HG02759 (cell line): ENCODE measurements around the gene FCN1.

Experiments
- ATAC-seq: cut with Tn5 transposase; IDR thresholded peaks from one replicate; pipeline ENCODE4 v1.9.1; 2021; ENCODE audit warnings: mild to moderate bottlenecking, moderate library complexity; ENCODE audit not compliant: unreplicated experiment

The FCN1 gene

DNA sequence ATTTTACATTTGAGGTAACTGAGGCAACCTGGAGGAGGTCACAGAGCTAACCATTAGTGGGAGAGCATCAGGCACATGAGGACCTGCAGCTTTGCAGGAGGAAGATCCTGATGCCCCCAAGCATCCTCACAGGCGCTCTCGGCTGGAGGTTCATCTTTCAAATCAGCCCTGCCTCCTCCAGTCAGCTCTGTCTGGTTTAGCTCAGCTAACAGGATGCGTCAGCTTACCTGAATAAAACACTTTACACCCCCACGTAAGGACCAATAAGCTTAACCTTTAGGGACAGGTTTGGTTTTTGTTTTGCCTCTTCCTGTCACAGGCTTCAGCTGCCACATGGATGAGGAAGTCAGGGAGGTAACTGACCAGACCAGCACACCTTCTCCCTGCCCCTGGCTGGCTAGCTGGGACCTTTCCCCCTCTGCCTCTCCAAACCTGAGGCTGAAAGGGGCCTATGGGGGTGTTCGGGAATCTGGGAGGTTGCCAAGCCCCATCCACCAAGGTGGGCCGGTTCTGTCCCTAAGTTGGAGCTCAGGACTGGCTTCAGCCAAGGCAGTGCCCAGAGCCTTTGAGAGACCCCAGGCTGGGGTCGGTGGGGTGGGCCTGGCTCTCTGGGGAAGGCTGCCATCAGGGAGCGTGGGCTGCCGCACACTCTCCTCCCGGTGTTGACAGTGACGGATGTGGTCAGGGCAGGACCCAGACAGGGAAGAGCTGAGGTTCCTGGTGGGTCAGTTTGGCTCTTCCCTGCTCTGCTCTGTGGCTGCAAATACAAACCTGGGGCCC lies 20.0 kb upstream of the FCN1 start:
- ATAC-seq, result no peak

DNA sequence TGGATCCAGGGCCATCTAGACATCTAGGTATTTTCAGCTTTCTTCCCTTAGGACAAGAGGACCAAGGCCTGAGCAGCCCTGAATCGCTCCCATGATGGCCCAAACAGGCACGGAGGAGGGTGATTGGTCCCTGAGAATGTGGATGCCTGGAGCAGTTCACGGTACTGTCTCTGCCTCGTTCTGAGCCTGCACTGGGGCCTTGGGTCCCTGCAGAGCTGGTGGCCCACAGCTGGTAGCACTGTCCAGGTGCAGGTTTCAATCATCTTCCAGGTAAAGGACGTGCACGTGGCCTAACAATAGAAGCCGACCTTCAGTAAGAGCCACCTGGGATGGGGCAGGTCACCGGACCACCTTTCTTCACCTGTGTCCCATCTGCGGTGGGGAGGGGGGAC lies 19.4 kb upstream of the FCN1 start:
- peak; percentile 30 for ATAC-seq

DNA sequence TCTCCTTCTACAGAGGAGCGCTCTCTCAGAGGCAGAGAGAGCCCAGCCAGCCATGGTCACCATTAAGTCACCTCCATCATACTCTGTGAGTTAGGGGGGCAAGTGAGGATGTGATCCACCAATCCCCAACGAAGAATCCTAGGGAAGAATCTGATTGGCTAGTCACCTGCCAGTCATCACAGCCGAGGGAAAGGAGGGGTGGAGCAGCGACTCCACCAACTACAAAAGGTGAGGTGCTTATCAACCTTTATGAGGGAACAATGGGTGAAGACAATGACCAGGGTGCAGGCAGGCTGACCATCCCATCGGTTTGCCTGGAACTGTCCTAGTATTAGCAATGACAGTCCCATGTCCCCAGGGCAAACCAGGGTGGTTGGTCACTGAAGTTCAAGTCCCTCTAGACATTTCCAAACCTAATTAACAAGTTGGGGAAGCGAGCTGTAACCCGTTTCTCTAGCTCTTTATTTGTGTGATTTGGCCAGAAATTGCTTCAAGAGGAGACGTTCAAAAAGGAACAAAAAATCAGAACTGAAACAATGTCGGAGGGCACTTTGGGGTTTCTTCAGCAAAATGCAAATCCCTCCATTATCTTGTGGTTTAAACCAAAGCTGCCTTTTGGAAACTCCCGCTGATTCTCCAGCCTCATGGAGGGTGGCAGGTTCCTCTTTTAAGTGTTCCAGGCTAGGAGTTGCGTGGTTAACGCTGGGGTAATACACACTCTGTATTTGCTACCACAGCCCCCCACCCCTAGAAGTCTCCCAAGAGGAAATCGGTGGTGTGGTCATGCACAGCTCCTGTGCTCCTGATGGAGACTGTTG lies 18.8 kb upstream of the FCN1 start:
- peak; percentile 57 for ATAC-seq

DNA sequence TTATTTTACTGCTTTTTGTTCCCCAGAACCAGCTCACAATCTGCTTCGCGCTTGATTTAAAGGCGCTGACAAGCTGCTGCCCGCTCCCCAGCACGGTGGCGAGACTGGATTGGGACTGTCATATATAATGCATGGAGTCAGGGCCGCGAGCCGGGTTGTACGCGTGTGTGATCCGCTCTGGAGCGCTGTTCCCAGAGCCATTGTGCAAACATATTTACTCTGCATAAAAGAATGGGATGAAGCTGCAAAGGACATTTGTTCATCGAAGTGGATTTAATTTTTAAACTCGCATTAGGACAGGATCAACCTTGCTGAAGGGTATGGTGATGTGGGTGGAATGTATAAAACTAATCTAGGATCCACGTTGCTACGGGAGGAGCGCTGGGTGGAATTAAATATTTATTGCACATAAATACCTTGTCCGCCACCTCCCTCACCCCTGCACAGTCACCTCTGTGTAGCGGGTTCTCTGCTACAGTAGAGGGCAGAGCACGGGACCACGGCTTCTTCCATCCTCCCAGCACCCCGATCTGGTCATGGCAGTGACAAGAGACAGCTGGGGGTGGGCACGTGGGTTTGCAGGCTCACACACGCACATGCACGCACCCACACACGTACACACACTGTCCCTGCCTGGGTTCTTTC lies 18.1 kb upstream of the FCN1 start:
- no peak for ATAC-seq

DNA sequence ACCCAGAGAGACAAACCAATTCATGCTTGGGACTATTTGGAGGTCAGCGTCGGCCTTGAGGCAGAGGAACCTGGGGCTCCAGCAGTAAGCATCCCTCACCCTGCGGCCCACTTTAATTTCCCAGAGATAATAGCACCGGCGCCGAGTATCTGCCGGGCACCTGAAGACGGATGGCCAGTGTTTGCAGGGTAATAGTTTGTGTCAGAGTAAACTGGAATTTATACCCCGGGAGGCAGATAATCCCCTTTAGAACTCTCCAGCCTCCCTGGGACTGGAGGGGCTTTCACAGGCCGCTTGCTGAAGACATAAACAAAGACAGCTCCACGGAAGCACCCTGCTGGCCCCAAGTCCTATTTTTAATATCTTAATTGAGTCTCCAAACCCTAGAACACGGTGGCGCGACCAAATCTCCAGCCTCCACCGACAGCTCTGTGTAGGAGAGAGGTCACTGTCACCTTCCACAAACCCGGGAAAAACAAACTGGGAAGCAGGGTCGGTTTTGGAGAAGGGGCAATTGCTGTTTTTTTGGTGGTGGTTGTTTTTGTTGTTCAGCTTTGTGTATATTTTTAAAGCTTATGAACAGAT lies 17.4 kb upstream of the FCN1 start:
- ATAC-seq, result no peak

DNA sequence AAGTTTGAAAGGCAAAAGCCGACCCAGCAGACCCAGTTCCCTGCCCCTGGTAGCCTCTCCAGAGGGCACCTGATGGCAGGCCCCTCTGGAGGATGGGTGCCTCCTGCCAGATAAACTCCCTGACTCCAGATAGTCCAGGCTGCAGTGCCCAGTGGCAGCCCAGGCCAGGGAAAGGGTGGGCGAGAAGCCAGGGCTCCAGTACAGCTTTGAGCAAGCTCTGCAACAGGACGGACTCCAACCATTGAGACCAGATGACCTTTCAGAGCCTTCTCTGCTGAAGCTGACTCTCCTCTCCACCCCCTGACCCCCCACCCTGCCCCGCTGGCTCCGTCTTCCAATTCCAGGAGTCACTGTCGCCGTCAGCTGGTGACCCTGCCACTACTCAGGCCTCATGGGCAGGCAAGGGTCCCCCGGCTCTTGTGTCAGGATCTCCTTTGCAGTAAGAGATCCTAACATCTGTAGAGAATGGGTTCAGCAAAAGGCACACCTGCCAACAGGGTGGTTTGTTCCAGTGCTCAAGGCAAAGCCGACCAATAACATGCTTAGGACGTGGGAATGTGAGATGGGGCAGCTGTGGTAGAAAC lies 15.5 kb upstream of the FCN1 start:
- ATAC-seq, result no peak

DNA sequence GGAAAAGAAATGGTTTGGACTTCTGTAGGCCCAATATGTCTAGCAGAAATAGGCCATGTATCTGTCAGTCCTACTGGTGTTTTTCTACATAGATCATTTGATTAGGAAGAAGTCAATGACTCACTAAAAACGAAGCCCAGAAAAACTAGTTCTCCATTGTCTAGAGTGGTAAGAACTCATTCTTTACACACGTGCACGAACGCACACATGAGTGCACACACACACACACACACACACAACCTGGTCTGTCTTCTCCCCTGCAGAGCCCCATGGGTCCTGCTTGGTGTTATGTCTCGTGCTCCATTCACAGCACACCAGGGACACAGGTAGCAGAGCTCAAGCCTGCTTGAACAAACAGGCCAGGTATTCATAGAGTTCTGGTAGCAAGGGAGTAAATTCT lies 14.9 kb upstream of the FCN1 start:
- no peak for ATAC-seq

DNA sequence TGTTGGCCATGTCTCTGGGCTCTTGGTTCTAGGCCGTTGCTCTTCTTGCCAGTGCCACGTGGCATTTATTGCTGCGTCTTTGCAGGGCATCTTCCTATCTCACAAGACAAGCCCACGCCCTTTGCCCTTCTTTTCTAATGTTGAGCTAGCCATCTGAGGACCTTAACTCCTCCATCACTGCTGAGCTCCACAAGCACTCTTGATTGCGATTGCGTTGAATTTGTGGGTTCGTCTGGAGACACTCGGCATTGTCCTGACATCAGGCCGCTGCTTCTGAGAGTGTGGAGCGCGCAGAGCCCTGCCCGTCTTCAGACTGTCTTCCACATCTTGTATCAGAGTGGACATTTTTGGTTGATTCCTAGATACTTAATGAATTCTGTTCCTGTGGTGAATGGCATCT lies 14.5 kb upstream of the FCN1 start:
- no peak for ATAC-seq

DNA sequence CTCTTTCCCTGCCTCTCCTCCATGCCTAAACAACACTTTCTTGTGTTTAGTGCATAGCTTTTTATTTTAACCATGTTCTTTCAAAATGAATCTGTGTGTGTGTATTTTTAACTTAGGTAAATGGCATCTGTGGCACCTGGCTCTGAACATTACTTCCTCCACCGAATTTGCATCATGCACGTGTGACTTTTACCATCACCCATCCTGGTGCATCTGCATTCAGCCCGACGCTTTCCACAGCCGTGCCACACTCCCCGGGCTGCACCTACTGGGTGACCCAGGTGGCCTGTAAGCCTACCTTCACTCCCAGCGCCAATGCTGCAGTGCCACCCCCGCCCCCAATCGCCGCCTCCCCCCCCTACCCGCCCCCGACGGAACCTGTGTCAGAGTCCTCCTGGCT lies 12.7 kb upstream of the FCN1 start:
- ATAC-seq, result peak; percentile 67

DNA sequence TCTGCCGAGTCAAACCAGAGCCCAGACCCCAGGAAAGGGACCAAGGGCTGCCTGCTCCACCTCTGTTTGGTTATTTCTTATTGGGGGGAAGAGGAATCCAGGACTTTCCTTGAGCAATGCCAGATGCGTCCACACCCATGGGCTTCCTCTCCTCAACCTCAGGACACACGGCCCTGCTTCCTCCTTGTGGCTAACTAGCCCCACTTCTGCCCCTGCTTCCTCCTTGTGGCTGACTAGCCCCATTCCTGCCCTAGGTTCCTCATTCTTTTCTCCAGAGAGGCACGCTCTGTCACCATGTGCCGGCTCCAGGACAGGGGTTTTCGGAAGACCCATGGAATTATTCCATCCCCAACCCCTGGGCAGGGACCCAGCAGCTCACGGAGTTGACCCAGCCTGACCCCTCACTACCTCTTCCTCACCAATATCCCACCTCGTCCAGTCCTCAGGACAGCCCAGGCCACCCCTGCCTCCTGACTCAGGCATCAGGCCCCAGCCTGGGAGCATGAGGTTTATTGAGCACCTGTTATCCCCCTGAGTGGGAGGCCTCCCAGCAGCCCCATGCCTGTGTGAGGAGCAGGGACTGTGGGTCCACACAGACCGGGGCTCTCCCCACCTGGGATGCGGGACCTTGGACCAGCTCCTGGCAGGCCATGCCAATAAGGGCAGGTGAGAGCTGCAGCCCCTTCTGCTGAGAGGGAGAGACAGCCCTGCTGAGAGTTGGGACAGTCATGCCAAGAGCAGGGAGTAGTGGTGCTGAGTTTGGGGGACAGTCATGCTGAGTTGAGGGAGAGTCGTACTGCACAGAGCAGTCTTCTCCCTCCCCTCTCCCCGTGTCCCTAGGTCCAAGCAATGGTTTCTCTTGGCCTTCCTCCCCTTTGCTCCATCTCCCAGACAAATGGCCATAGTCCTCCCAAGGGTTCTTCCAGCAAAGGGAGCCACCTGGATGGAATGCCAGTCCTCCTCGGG lies 11.8 kb upstream of the FCN1 start:
- peak; percentile 4 for ATAC-seq

DNA sequence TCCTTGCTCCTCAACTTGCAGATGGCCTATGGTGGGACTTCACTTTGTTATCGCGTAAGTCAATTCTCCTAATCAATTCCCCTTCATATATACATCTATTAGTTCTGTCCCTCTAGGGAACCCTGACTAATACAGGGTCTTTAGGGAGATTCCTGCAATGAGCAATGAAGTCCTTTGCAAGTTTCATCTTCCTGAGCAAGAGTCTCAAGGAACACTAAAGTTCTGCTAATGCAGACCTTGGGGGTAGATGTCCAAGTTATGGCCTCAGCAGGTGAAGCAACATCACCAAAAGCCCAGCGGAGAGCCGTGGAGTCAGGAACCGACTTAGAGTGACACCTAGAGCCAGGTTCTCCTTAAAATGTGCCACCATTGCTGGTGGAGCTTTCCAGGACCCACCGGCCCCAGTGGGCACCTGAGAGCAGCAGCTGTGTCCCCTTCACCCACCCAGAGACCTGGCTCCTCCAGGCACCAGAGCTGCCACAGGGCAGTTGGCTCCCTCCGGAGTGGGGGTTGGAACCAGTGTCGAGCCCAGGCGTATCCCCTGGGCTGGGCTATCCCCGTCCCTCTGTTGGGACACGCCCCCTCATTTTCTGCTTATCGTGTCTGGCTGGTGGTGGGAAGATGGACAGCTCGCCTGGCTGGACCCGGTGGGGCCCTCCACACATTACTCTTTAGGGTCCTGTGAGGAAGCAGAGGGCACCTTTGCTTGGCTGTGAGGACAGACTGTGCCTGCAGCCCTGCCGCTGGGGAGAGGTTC lies 10.9 kb upstream of the FCN1 start:
- ATAC-seq, result no peak

DNA sequence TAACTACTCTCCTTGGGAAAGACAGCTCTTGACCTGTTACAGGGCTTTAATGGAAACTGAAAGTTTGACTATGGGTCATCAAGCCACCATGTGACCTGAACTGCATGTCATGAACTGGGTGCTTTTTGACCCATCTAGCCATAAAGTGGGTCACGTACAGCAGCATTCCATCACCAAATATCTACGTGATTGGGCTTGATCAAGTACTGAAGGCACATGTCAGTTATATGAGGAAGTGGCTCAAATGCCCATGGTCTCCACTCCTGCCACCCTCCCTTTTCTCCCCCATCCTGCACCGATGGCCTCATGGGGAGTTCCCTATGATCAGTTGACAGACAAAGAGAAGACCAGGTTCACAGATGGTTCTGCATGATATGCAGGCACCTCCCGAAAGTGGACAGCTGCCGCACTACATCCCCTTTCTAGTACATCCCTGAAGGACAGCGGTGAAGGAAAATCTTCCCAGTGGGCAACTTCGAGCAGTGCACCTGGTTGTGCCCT lies 7.3 kb upstream of the FCN1 start:
- no peak for ATAC-seq

DNA sequence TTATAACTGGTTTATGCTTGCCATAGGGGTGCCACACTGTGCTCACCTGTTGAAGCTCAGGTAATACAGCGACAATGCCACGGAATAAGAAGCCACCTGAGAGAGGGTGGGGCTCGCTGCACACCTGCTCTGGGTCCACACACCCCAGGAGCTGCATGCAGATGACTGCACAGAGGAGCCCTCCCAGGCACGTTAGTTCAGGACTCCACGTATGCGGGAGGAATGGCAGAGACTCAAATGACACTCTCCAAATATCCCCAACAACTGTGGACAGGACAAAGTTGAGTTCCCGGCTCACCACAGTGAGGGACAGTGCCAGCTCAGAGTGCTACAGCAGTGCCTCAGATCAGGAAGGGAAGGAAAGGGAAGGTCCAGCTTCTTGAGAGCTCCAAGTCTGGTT lies 5.8 kb upstream of the FCN1 start:
- ATAC-seq, result no peak

DNA sequence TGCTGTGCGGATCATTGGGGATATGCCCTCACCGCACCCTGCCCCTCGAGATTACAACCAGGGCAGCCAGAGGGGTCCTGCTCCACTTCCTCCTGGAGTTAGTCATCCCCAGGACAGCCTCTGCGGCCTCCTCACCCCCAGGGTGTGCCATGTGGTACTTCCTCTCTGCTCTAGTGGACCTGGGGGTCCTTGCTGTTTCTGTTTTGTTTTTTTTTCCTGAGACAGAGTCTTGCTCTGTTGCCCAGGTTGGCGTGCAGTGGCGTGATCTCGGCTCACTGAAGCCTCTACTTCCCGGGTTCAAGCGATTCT lies 5.2 kb upstream of the FCN1 start:
- no peak for ATAC-seq

DNA sequence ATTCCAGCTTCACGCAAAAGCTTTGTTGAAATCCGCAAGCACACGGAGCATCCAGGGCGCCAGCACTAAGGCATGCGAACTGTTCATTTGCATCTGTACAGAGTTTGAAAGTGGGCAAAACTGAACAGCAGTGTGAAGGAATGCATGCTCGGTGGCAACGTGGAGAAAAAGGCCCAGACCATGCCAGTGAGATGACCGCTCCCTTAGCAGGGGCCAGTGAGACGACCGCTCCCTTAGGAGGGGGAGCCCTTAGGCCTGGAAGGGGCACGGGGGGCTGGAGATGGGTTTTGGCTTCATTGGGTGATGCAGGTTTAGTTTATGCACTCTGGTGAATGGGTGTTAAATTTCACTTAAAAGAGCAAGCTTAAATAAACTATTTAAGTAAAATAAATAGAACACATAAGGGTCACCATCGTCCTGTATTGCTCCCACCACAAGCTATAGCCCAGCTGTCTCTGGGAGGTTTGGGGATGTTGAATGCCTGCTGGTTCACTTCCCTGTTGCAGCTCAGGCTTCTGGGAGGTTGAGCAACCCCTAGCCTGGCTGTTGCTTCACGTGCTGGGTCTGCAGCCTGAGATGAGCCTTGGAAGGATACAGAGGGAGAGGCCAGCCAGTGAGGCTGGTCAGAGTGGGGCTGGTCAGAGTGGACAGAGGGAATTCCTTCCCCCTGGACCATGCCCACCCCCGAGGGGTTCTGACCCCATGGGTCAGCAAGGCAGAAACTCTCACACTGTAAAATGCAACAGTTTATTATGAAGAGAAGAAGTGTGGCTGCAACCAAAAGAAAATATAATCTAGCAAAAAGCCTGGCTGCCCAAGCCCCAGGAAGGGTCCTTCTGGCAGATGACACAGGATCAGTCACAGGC lies 4.6 kb upstream of the FCN1 start:
- no peak for ATAC-seq

DNA sequence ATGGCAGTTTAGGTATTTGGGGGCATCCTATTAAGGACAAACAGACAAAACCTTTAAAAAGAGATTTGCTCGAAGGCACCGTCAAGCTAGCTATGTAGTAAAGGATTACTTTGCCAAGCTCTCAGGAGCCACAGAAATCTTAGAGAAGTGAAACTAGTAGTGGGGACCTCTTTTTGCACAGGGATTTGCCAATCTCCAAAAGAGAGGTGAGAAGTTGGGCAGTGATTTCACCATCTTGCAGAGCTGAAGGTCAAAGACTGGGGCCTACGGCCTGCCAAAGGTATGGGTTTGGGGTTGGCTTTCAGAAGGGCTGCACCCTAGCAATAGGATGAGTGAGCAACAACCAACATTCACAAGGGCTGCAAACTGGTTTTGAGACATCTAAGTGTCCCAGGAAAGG lies 1.6 kb upstream of the FCN1 start:
- no peak for ATAC-seq

DNA sequence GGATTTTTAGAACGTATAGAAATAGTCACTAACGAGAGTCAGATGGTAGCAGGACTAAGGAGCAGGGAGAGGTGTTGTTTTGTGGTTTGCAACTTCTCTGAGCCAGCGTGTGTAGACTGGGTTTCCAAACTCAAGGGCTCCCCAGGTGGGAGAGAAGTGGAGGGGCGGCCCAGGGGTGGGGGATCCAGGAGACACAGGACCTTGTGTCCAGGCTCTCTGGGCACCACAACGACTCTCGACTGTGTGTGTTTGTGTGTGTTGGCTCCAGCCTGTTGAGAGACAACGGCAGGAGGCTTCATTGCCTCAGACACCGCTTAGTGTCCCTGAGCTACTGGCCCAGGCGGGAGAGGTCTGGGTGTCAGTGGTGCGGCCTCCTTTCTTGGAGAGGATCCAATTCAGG lies 934 bp upstream of the FCN1 start:
- no peak for ATAC-seq

DNA sequence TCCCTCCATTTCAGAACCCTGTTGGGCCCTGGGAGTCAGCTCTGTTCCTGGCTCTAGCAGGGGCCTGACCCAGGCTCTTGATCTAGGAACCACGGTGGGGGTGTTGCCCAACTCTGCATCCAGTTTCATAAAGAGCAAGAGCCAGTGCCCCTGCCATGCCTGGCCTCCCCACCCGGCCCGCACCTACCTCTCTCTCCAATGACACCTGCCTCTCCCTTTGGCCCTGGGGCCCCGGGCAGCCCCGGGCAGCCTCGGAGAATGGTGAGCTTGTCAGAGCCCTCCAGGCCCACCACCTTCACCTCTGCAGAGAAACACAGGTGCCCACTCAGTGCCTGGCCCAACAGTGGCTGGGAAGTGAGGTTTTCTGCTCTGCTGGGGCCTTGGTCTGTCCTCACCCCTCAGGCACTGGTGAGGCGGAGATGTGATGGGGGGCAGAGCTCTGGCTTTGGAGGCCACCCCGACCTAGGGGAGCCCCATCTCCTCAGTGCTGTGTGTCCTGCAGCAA lies 1.5 kb downstream of the FCN1 start:
- no peak for ATAC-seq
